Gastrocnemius medialis (tissue), 4 donors: Measurements from ENCODE around the gene CALN1.

ENCODE experiments used
- POLR2A ChIP-seq, 2 donors: fragments of 450-650 bp; IDR thresholded peaks; one replicate each; pipeline ENCODE4 v1.6.1; 2017; ENCODE audit warnings: antibody characterized with exemption in 2 of 2, mild to moderate bottlenecking in 2 of 2, moderate library complexity in 2 of 2
- TF ChIP-seq, protein P1 (sequence below), 5 experiments: fragments of 450-650 bp in 3 of 5; fragments of 200-600 bp in 2 of 5; sonication (generic) in 2 of 5; IDR thresholded peaks in 4 of 5; conservative IDR thresholded peaks in 1 of 5; 1 replicate in 4 of 5; 2 replicates in 1 of 5; pipeline ENCODE4 v1.5.1; 2016 to 2019; ENCODE audit warnings: antibody characterized with exemption in 5 of 5, mild to moderate bottlenecking in 3 of 5, moderate library complexity in 3 of 5

- TF ChIP-seq, protein P1, sequence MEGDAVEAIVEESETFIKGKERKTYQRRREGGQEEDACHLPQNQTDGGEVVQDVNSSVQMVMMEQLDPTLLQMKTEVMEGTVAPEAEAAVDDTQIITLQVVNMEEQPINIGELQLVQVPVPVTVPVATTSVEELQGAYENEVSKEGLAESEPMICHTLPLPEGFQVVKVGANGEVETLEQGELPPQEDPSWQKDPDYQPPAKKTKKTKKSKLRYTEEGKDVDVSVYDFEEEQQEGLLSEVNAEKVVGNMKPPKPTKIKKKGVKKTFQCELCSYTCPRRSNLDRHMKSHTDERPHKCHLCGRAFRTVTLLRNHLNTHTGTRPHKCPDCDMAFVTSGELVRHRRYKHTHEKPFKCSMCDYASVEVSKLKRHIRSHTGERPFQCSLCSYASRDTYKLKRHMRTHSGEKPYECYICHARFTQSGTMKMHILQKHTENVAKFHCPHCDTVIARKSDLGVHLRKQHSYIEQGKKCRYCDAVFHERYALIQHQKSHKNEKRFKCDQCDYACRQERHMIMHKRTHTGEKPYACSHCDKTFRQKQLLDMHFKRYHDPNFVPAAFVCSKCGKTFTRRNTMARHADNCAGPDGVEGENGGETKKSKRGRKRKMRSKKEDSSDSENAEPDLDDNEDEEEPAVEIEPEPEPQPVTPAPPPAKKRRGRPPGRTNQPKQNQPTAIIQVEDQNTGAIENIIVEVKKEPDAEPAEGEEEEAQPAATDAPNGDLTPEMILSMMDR (IDR thresholded peaks at IDR 0.05 in 4 of 5, conservative IDR thresholded peaks at IDR 0.05 in 1 of 5) = no peak
- TF ChIP-seq POLR2A (IDR thresholded peaks at IDR 0.05) = no peak
Measured at GRCh38 chr7:71761336-71761735, 650.8 kb downstream of the CALN1 start.
